ENCODE results near the gene SCG2.

SCG2 gene

DNA sequence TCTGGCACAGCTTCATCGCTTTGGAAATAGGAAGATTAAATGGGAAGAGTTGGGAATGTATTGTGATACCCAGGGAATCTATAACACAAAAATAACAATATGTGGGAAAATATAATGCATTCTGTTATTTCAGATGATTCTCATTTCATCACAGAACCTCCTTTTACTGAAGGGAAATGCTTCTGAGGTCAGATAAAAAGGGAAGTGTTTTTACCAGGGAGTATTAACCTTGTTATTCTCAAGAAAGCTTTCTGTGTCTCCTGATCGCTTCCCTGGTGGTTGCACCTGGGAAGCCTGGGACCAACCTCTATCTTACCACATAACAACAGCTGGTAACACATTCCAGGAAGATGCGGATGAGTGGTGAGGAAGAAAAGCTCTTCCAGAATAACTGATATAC, 47.2 kb downstream of the SCG2 start:
- DNase-seq (ENCODE audit: low spot score), result no peak
- ChIA-PET CTCF (no interaction called here), POLR2A (ENCODE audit: low non-redundant PET) (no interaction called here)
- TF ChIP-seq, protein P1, sequence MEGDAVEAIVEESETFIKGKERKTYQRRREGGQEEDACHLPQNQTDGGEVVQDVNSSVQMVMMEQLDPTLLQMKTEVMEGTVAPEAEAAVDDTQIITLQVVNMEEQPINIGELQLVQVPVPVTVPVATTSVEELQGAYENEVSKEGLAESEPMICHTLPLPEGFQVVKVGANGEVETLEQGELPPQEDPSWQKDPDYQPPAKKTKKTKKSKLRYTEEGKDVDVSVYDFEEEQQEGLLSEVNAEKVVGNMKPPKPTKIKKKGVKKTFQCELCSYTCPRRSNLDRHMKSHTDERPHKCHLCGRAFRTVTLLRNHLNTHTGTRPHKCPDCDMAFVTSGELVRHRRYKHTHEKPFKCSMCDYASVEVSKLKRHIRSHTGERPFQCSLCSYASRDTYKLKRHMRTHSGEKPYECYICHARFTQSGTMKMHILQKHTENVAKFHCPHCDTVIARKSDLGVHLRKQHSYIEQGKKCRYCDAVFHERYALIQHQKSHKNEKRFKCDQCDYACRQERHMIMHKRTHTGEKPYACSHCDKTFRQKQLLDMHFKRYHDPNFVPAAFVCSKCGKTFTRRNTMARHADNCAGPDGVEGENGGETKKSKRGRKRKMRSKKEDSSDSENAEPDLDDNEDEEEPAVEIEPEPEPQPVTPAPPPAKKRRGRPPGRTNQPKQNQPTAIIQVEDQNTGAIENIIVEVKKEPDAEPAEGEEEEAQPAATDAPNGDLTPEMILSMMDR (conservative IDR thresholded peaks at IDR 0.05; ENCODE audit: low read depth), result no peak
- H3K27ac ChIP-seq, result no peak overlapping the region

DNA sequence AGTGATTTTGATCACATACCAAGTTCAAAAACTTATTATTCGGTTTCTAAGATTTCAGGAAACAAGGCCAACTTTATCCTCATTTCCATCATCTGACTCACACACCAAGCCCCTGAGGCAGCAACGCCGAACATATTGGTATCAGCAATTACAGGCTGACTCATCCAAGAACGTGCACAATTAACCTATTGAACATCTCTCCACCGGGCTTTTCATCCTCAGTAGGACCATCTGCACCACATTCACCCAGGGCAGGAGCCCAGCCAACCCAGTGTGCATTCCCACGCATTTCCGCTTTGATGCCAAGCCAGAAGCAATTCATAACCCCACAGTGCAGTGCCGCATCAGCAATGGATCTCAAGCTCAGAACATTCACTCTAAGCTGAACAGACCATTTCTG, 52.9 kb downstream of the SCG2 start:
- TF ChIP-seq, protein P1 (conservative IDR thresholded peaks at IDR 0.05; ENCODE audit: low read depth), result no peak
- H3K27ac ChIP-seq, result peak overlapping the region; percentile 77
- CTCF ChIA-PET, result interaction anchor here (1.1 kb wide), 1 partner anchor 11 kb away, joined by 3 read pairs; no protein-coding TSS in a partner anchor
- DNase-seq (ENCODE audit: low spot score), result peak; percentile 96
- POLR2A ChIA-PET (ENCODE audit: low non-redundant PET), result no interaction called here

DNA sequence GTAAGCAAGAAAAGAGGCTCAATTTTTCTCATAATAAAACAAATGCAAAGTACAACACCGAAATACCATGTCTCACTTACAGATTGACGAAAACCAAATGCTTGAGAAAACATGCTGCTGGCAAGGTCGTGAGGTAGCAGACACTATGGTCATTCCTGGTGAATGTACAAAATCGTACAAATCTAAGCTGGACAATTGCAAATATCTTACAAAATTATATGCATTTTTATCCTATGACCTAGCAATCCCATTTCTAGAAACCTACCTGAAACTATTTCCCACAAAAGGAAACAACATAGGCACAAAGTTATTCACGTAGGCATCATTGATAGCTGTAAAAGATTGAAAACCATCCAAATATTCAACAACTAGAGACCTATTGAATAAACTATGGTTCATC, 54.0 kb downstream of the SCG2 start:
- TF ChIP-seq, protein P1 (conservative IDR thresholded peaks at IDR 0.05; ENCODE audit: low read depth), result no peak
- ChIA-PET POLR2A (ENCODE audit: low non-redundant PET) (no interaction called here), CTCF (no interaction called here)
- no peak overlapping the region for H3K27ac ChIP-seq
- no peak for DNase-seq (ENCODE audit: low spot score)

All from RWPE1 (cell line).